CD4-positive, alpha-beta T cell treated with Interleukin-10 for 1 hour (primary cell): Measurements from ENCODE around the gene OTX2.

ENCODE experiments used
- DNase-seq: peaks from one replicate; pipeline ENCODE4 v3.0.0-alpha.2; 2020

OTX2 gene

GRCh38 chr14:56811593-56812363 is 1.5 kb upstream of the OTX2 start:
- DNase-seq = no peak

- no peak for DNase-seq
Observed at GRCh38 chr14:56810836-56811592, 735 bp upstream of the OTX2 start.

- no peak for DNase-seq
Observed at GRCh38 chr14:56809270-56810146, 771 bp downstream of the OTX2 start.

- no peak for DNase-seq
Observed at GRCh38 chr14:56808383-56809269, 1.7 kb downstream of the OTX2 start.

GRCh38 chr14:56808110-56808382 is 2.2 kb downstream of the OTX2 start:
- no peak for DNase-seq

- no peak for DNase-seq
Observed at GRCh38 chr14:56807386-56808109, 2.7 kb downstream of the OTX2 start.

GRCh38 chr14:56806760-56807159 is 3.5 kb downstream of the OTX2 start:
- no peak for DNase-seq

- DNase-seq = no peak
Observed at GRCh38 chr14:56805992-56806727, 4.1 kb downstream of the OTX2 start.

GRCh38 chr14:56805201-56805991 is 4.9 kb downstream of the OTX2 start:
- no peak for DNase-seq

GRCh38 chr14:56803816-56804535 is 6.3 kb downstream of the OTX2 start:
- DNase-seq = no peak

GRCh38 chr14:56801920-56802319 is 8.4 kb downstream of the OTX2 start:
- no peak for DNase-seq

GRCh38 chr14:56799343-56799645 is 11.0 kb downstream of the OTX2 start:
- DNase-seq = no peak

- no peak for DNase-seq
Observed at GRCh38 chr14:56798447-56799342, 11.6 kb downstream of the OTX2 start.

GRCh38 chr14:56797569-56798446 is 12.5 kb downstream of the OTX2 start:
- DNase-seq = no peak

- no peak for DNase-seq
Observed at GRCh38 chr14:56797003-56797568, 13.2 kb downstream of the OTX2 start.

- DNase-seq = no peak
Observed at GRCh38 chr14:56796259-56796658, 14.0 kb downstream of the OTX2 start.

GRCh38 chr14:56795284-56795622 is 15.0 kb downstream of the OTX2 start:
- DNase-seq = no peak
